A673 (cell line): ENCODE results near the gene CORO2A.

Experiments used
- EZH2 ChIP-seq: fragments of 200-600 bp; sonication (generic); IDR thresholded peaks from 2 replicates; pipeline ENCODE4 v1.6.1; 2017; ENCODE audit warnings: borderline replicate concordance, low read depth, mild to moderate bottlenecking, mixed read lengths, antibody characterized with exemption, low read length; ENCODE audit not compliant: poor library complexity, severe bottlenecking
- TF ChIP-seq, protein P1 (sequence below): fragments of 300-800, 200-600 bp; sonication (generic); conservative IDR thresholded peaks from 2 replicates; pipeline ENCODE4 v1.5.1; 2017; ENCODE audit warnings: low read depth, mild to moderate bottlenecking, antibody characterized with exemption, low read length, moderate library complexity, mixed read lengths

DNA sequence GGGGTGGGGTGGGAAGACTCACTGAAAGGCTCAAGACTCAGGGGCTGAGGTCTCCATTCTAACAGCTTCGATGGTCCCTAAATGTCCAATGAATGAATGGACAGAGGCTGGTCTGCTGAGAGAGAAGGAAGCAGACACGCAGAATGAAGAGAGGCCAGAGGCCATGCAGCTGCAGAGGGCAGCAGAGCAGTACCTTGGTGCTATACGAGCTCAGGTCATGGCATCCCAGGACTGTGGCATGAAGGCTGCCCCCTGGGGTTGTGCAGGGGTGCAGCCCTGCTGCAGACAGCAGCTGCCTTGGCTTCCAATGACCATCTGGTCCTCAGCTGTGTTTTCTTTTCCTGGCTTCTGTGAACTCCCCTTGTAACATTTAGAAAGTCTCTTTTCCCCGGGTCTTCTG is 15.2 kb upstream of the CORO2A start:
- TF ChIP-seq, protein P1, sequence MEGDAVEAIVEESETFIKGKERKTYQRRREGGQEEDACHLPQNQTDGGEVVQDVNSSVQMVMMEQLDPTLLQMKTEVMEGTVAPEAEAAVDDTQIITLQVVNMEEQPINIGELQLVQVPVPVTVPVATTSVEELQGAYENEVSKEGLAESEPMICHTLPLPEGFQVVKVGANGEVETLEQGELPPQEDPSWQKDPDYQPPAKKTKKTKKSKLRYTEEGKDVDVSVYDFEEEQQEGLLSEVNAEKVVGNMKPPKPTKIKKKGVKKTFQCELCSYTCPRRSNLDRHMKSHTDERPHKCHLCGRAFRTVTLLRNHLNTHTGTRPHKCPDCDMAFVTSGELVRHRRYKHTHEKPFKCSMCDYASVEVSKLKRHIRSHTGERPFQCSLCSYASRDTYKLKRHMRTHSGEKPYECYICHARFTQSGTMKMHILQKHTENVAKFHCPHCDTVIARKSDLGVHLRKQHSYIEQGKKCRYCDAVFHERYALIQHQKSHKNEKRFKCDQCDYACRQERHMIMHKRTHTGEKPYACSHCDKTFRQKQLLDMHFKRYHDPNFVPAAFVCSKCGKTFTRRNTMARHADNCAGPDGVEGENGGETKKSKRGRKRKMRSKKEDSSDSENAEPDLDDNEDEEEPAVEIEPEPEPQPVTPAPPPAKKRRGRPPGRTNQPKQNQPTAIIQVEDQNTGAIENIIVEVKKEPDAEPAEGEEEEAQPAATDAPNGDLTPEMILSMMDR: no peak
- TF ChIP-seq EZH2: no peak
